Measurements from ENCODE around the gene TMEM240. TPM values are rescaled to one million over a fixed set of nuclear protein-coding genes. Genes with fewer than 3 reads are reported as not detected.

Gene TMEM240
- total and polyA plus RNA-seq, 3 donors from 2014 or later: 3.6 to 6.3 (median 4.3) TPM

DNA sequence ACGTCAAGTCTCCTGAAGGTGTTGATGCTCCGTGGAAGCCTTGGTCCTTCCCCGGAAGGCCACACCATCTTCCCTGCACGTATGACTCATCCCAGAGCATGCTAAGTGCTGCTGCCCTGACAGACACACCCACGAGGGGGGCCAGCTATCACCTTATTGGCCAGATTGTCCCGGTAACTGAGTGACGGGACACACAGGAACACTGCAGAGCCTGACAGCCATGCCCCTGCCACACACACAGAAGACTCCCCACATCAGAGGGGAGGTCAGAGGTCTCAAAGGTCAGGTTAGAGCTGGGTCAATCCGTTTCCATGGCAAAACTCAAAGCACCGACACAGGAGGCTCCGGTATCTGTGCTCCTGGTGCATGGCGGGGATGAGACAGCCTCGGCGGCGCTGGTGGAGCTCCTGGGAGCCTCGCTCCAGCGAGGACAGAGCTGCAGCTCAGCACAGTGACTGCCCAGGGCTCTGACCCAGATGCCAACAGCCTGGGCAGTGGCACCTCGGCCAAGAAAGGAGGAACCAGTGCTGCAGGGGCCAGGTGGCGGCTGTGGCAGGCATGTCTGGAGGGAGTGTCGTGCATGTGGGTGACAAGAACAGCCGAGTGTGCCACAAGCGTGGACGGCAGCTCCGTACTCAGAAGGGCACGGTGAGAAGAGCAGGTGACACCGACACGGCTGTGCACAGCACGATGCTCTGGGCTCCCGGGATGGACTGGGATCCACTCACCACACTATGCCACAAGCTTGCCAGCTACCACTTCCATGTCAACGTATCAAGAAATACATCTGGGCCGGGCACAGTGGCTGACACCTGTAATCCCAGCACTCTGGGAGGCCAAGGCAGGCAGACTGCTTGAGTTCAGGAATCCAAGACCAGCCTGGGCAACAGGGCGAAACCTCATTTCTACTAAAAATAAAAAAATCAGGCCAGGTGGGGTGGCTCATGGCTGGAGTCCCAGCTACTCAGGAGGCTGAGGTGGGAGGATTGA lies 14.8 kb upstream of the TMEM240 start:
- 79 to 80% methylated on average over 2 to 30 of the region's 31 CpGs for WGBS, 2 donors
- Histone ChIP-seq H3K4me3 (no peak overlapping the region), H3K27me3 (no peaks in the 10 kb centered on the region), H3K4me1 (peaks cover 12% of the 10 kb centered on the region), H3K36me3 (ENCODE audit: low read depth, missing control alignments) (no peaks in the 10 kb centered on the region), H3K9me3 (no peaks in the 10 kb centered on the region), H3K27ac (no peak overlapping the region)
- intact Hi-C loops (cut with DNase I; ENCODE audit: low total_unique reads): no loop called here
- no peak for DNase-seq
- TF ChIP-seq, protein P1, sequence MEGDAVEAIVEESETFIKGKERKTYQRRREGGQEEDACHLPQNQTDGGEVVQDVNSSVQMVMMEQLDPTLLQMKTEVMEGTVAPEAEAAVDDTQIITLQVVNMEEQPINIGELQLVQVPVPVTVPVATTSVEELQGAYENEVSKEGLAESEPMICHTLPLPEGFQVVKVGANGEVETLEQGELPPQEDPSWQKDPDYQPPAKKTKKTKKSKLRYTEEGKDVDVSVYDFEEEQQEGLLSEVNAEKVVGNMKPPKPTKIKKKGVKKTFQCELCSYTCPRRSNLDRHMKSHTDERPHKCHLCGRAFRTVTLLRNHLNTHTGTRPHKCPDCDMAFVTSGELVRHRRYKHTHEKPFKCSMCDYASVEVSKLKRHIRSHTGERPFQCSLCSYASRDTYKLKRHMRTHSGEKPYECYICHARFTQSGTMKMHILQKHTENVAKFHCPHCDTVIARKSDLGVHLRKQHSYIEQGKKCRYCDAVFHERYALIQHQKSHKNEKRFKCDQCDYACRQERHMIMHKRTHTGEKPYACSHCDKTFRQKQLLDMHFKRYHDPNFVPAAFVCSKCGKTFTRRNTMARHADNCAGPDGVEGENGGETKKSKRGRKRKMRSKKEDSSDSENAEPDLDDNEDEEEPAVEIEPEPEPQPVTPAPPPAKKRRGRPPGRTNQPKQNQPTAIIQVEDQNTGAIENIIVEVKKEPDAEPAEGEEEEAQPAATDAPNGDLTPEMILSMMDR (IDR thresholded peaks at IDR 0.05): no peak
- TF ChIP-seq POLR2A (IDR thresholded peaks at IDR 0.05): no peak

DNA sequence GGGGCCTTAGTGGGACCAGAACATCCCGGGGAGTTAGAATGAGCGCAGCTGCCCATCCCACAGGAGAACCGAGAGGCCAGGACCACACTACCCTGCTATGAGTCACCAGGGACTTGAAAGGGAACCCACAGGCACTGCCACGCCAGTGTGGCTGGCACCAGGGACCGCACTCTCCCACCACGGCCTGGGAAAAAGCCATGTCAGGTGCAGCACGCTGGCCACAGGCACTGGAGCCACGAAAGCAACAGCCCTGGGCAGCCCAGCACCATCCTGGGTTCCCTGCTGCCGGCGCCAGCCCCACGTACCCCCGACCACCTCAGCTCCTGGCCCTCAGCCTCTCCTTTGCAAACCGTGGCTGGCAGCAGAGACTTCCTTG lies 14.1 kb upstream of the TMEM240 start:
- Histone ChIP-seq H3K36me3 (ENCODE audit: low read depth, missing control alignments) (no peaks in the 10 kb centered on the region), H3K4me1 (peaks cover 12% of the 10 kb centered on the region), H3K9me3 (no peaks in the 10 kb centered on the region), H3K4me3 (no peak overlapping the region), H3K27ac (no peak overlapping the region), H3K27me3 (no peaks in the 10 kb centered on the region)
- TF ChIP-seq POLR2A (IDR thresholded peaks at IDR 0.05): no peak
- TF ChIP-seq, protein P1 (IDR thresholded peaks at IDR 0.05): no peak
- WGBS, 2 donors: 77 to 88% methylated on average over 5 to 13 of the region's 13 CpGs
- no peak for DNase-seq
- intact Hi-C loops (cut with DNase I; ENCODE audit: low total_unique reads): no loop called here

DNA sequence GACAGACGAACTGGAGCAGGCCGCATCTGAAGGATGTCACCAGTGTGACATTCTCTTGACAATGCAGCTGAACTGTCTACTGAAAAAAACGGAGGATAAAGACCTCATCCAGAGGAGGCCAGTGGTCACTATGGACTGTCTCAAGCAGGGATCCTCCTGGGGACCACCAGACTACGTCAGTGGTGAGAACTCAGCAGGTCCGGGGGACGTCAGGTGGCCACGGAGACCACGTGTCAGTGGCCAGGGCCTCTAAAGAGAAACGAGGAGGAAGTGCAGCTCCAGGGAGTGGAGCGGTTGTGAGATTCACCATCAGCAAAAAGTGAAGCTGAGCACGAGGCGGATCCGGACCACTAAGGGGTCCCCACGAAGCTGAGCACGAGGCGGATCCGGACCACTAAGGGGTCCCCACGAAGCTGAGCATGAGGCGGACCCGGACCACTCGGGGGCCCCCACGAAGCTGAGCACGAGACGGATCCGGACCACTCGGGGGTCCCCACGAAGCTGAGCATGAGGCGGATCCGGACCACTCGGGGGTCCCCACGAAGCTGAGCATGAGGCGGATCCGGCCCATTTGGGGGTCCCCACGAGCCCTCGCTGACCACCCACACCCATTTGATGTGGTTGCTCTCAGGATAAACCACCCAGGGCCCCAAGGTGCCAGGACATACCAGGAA lies 13.5 kb upstream of the TMEM240 start:
- H3K27ac ChIP-seq: no peak overlapping the region
- H3K4me3 ChIP-seq: no peak overlapping the region
- TF ChIP-seq, protein P1 (IDR thresholded peaks at IDR 0.05): no peak
- no peak for TF ChIP-seq POLR2A (IDR thresholded peaks at IDR 0.05)
- DNase-seq: no peak
- intact Hi-C loops (cut with DNase I; ENCODE audit: low total_unique reads): no loop called here
- no peaks in the 10 kb centered on the region for H3K36me3 ChIP-seq (ENCODE audit: low read depth, missing control alignments)
- whole genome bisulfite sequencing, 2 donors: 92 to 95% methylated on average over 35 of the region's 35 CpGs
- H3K27me3 ChIP-seq: no peaks in the 10 kb centered on the region
- H3K4me1 ChIP-seq: peaks cover 12% of the 10 kb centered on the region
- no peaks in the 10 kb centered on the region for H3K9me3 ChIP-seq

DNA sequence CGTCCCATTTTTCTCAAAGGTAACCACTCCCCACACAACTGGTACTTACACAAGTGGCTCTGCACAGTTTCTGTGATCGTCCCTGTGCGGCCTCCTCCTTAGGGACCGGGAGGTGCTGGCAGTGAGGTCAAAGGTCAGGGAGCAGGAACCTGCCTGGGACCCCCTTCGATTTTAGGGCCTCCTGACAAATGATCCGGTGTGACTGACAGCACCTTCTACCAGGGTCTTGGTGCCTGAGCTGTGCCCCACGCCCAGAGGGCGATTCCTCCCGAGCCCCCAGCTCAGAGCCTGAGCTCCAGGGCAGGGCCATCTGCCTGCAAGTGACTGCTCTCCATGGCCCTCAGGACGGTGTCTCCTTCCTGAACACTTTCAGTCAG lies 11.8 kb upstream of the TMEM240 start:
- no peak for DNase-seq
- no peaks in the 10 kb centered on the region for H3K36me3 ChIP-seq (ENCODE audit: low read depth, missing control alignments)
- TF ChIP-seq, protein P1 (IDR thresholded peaks at IDR 0.05): no peak
- TF ChIP-seq POLR2A (IDR thresholded peaks at IDR 0.05): no peak
- WGBS, 2 donors: 77 to 93% methylated on average over 5 to 10 of the region's 10 CpGs
- H3K27ac ChIP-seq: no peak overlapping the region
- H3K27me3 ChIP-seq: no peaks in the 10 kb centered on the region
- intact Hi-C loops (cut with DNase I; ENCODE audit: low total_unique reads): no loop called here
- H3K4me3 ChIP-seq: no peak overlapping the region
- H3K9me3 ChIP-seq: no peaks in the 10 kb centered on the region
- peaks cover 8% of the 10 kb centered on the region for H3K4me1 ChIP-seq
